Keratinocyte (primary cell): ENCODE results near the gene NTN3.

Source experiments
- EZH2 ChIP-seq: IDR thresholded peaks from one replicate; pipeline ENCODE4 v1.6.1; 2012; ENCODE audit warnings: inconsistent platforms, mild to moderate bottlenecking, low read length, moderate library complexity
- TF ChIP-seq, protein P1 (sequence below), 3 experiments: IDR thresholded peaks in 1 of 3; conservative IDR thresholded peaks in 1 of 3; optimal IDR thresholded peaks in 1 of 3; 2 replicates in 2 of 3; 3 replicates in 1 of 3; pipeline versions ENCODE3 to v1.5.1; 2011; ENCODE audit warnings: low read length in 3 of 3, mild to moderate bottlenecking in 3 of 3, moderate library complexity in 2 of 3, control low read depth in 1 of 3, inconsistent platforms in 1 of 3; ENCODE audit not compliant: insufficient read depth in 2 of 3; ENCODE audit errors: extremely low read depth in 1 of 3

- TF ChIP-seq, protein P1, sequence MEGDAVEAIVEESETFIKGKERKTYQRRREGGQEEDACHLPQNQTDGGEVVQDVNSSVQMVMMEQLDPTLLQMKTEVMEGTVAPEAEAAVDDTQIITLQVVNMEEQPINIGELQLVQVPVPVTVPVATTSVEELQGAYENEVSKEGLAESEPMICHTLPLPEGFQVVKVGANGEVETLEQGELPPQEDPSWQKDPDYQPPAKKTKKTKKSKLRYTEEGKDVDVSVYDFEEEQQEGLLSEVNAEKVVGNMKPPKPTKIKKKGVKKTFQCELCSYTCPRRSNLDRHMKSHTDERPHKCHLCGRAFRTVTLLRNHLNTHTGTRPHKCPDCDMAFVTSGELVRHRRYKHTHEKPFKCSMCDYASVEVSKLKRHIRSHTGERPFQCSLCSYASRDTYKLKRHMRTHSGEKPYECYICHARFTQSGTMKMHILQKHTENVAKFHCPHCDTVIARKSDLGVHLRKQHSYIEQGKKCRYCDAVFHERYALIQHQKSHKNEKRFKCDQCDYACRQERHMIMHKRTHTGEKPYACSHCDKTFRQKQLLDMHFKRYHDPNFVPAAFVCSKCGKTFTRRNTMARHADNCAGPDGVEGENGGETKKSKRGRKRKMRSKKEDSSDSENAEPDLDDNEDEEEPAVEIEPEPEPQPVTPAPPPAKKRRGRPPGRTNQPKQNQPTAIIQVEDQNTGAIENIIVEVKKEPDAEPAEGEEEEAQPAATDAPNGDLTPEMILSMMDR (optimal IDR thresholded peaks at IDR 0.05 in 1 of 3, IDR thresholded peaks at IDR 0.05 in 1 of 3, conservative IDR thresholded peaks at IDR 0.05 in 1 of 3; ENCODE audit: extremely low read depth in 1 of 3, insufficient read depth in 2 of 3, low read length in 3 of 3) = no peak
- TF ChIP-seq EZH2 = no peak
These were observed 2.2 kb upstream of the NTN3 start for GRCh38 chr16:2468725-2469398.
